HepG2 (cell line): Measurements from ENCODE around the gene ADAMTS13. TPM values are rescaled to one million over a fixed set of nuclear protein-coding genes. Genes with fewer than 3 reads are reported as not detected.
A peak's percentile ranks its signal among the peaks of the same experiment; 100 is the strongest.

Source experiments
- ARID5B ChIP-seq: IDR thresholded peaks from 2 replicates; pipeline ENCODE4 v1.4.0; 2020; ENCODE audit warnings: mild to moderate bottlenecking, missing genetic modification reagents
- DMAP1 ChIP-seq: IDR thresholded peaks from 2 replicates; pipeline ENCODE4 v1.6.1; 2016
- DPF2 ChIP-seq: sonication (generic); formaldehyde crosslinking; IDR thresholded peaks from 2 replicates; pipeline ENCODE4 v1.4.0; 2020; ENCODE audit warnings: mild to moderate bottlenecking, low read depth, missing genetic modification reagents, borderline replicate concordance
- IRF2 ChIP-seq: IDR thresholded peaks from 2 replicates; pipeline ENCODE4 v1.6.1; 2018; ENCODE audit warnings: missing genetic modification reagents, missing compliant biosample characterization
- MED1 ChIP-seq: sonication (generic); formaldehyde crosslinking; IDR thresholded peaks from 2 replicates; pipeline ENCODE4 v1.4.0; 2020; ENCODE audit warnings: missing genetic modification reagents
- MIER3 ChIP-seq: IDR thresholded peaks from 2 replicates; pipeline ENCODE4 v1.6.1; 2016; ENCODE audit warnings: missing compliant biosample characterization, borderline replicate concordance
- MTA1 ChIP-seq: sonication (generic); formaldehyde crosslinking; IDR thresholded peaks from 2 replicates; pipeline ENCODE4 v1.4.0; 2020; ENCODE audit warnings: missing genetic modification reagents, mild to moderate bottlenecking, borderline replicate concordance
- POLR2A ChIP-seq, 2 experiments: IDR thresholded peaks; 2 replicates each; pipeline ENCODE4 v1.6.1; 2011; ENCODE audit warnings: low read depth in 2 of 2, low read length in 2 of 2, mild to moderate bottlenecking in 1 of 2, moderate library complexity in 1 of 2; ENCODE audit not compliant: insufficient read depth in 1 of 2
- SOX6 ChIP-seq, 2 experiments: fragments of 450-650 bp in 1 of 2; sonication (generic) in 1 of 2; formaldehyde crosslinking in 1 of 2; IDR thresholded peaks; 2 replicates each; pipeline versions ENCODE4 v1.4.0 to v1.6.1; 2017 to 2020; ENCODE audit warnings: antibody characterized with exemption in 1 of 2, mild to moderate bottlenecking in 1 of 2, missing genetic modification reagents in 1 of 2
- UBTF ChIP-seq: sonication (generic); formaldehyde crosslinking; IDR thresholded peaks from 2 replicates; pipeline ENCODE4 v1.4.0; 2020; ENCODE audit warnings: mild to moderate bottlenecking, missing genetic modification reagents
- ZFP37 ChIP-seq: sonication (generic); formaldehyde crosslinking; IDR thresholded peaks from 2 replicates; pipeline ENCODE4 v1.4.0; 2020; ENCODE audit warnings: missing genetic modification reagents, borderline replicate concordance
- ZNF281 ChIP-seq: sonication (generic); formaldehyde crosslinking; IDR thresholded peaks from 2 replicates; pipeline ENCODE4 v1.4.0; 2020; ENCODE audit warnings: missing genetic modification reagents, borderline replicate concordance
- ZNF317 ChIP-seq: sonication (generic); formaldehyde crosslinking; IDR thresholded peaks from 2 replicates; pipeline ENCODE4 v1.5.0; 2020; ENCODE audit warnings: mild to moderate bottlenecking, missing genetic modification reagents
- ZNF501 ChIP-seq: sonication (generic); formaldehyde crosslinking; IDR thresholded peaks from 2 replicates; pipeline ENCODE4 v1.5.1; 2020; ENCODE audit warnings: mild to moderate bottlenecking, moderate library complexity, missing genetic modification reagents
- ZNF614 ChIP-seq: IDR thresholded peaks from 2 replicates; pipeline ENCODE4 v1.6.1; 2018; ENCODE audit warnings: missing biosample characterization, missing genetic modification reagents, inconsistent platforms, borderline replicate concordance
- ZNF710 ChIP-seq: sonication (generic); formaldehyde crosslinking; IDR thresholded peaks from 2 replicates; pipeline ENCODE4 v1.5.0; 2020; ENCODE audit warnings: mild to moderate bottlenecking, missing genetic modification reagents, borderline replicate concordance
- ZNF777 ChIP-seq: sonication (generic); formaldehyde crosslinking; IDR thresholded peaks from 2 replicates; pipeline ENCODE4 v1.4.0; 2020; ENCODE audit warnings: missing genetic modification reagents
- ZNF788 ChIP-seq: sonication (generic); formaldehyde crosslinking; IDR thresholded peaks from 2 replicates; pipeline ENCODE4 v1.5.0; 2020; ENCODE audit warnings: mild to moderate bottlenecking, missing genetic modification reagents, borderline replicate concordance
- ZNF839 ChIP-seq: sonication (generic); formaldehyde crosslinking; IDR thresholded peaks from 2 replicates; pipeline ENCODE4 v1.4.0; 2020; ENCODE audit warnings: missing genetic modification reagents, mild to moderate bottlenecking, borderline replicate concordance
- polyA plus RNA-seq, 8 experiments: library from polyadenylated mRNA; depleted of rRNA in 3 of 8; stranded (reverse) in 7 of 8; unstranded in 1 of 8; fragments of >200 nt; fragmentation: Illumina TruSeq in 4 of 8; extraction: Trizol in 4 of 8; gene quantifications; 2 replicates each; pipeline versions ENCODE4 v1.2.1 to v1.2.3, GENCODE V29; 2011 to 2016; ENCODE audit warnings: low read depth in 4 of 8, missing spikeins in 1 of 8, mixed read lengths in 1 of 8; ENCODE audit not compliant: insufficient read depth in 1 of 8
- total RNA-seq, 5 experiments: library from RNA; depleted of rRNA; stranded (reverse); fragments of >200 nt; fragmentation: Illumina TruSeq; extraction: Trizol; gene quantifications; 2 replicates each; pipeline ENCODE4 v1.2.3, GENCODE V29; 2016; ENCODE audit warnings: low read depth in 1 of 5

ADAMTS13 gene
- total and polyA plus RNA-seq, 2 of the 13 experiments (the other 11 are each of a cell fraction or from before 2014, with no cell fraction given): 0.91 to 4.5 TPM

- TF ChIP-seq ARID5B (CRISPR knock-in tag) (0 out of 2 replicates have a peak, but pooled peaks have one; percentile 23), ZNF839 (no peak), ZNF788 (0 out of 2 replicates have a peak, but pooled peaks have one; percentile 28), ZNF281 (CRISPR knock-in tag) (no peak; the same call in 1 of the 2 replicates), ZNF317 (CRISPR knock-in tag) (no peak), DMAP1 (CRISPR knock-in tag) (peak; percentile 32; the same call in 1 of the 2 replicates), ZNF501 (CRISPR knock-in tag) (0 out of 2 replicates have a peak, but pooled peaks have one; percentile 15), POLR2A (IDR thresholded peaks at IDR 0.05; ENCODE audit: insufficient read depth in 1 of 2, low read depth in 2 of 2, low read length in 2 of 2) (no peak), UBTF (CRISPR knock-in tag) (peak; percentile 69), SOX6 (IDR thresholded peaks at IDR 0.05) (no peak), SOX6 (CRISPR knock-in tag; IDR thresholded peaks at IDR 0.05) (no peak), MIER3 (CRISPR knock-in tag) (no peak), DPF2 (CRISPR knock-in tag) (no peak), IRF2 (0 out of 2 replicates have a peak, but pooled peaks have one; percentile 46), ZNF777 (0 out of 2 replicates have a peak, but pooled peaks have one; percentile 35), ZNF614 (CRISPR knock-in tag) (peak; percentile 60; the same call in 1 of the 2 replicates), ZNF710 (CRISPR knock-in tag) (no peak), MTA1 (CRISPR knock-in tag) (peak; percentile 36; the same call in 1 of the 2 replicates), MED1 (CRISPR knock-in tag) (peak; percentile 45; the same call in 1 of the 2 replicates), ZFP37 (CRISPR knock-in tag) (no peak)
Observed at GRCh38 chr9:133448487-133448972, 26.4 kb downstream of the ADAMTS13 start (continued).
